ENCODE measurements around the gene MYCBP2. TPM values are rescaled to one million over a fixed set of nuclear protein-coding genes. Genes with fewer than 3 reads are reported as not detected.

MYCBP2 gene
- total RNA-seq, 1 experiment from 2014 or later = 57.8 TPM

DNA sequence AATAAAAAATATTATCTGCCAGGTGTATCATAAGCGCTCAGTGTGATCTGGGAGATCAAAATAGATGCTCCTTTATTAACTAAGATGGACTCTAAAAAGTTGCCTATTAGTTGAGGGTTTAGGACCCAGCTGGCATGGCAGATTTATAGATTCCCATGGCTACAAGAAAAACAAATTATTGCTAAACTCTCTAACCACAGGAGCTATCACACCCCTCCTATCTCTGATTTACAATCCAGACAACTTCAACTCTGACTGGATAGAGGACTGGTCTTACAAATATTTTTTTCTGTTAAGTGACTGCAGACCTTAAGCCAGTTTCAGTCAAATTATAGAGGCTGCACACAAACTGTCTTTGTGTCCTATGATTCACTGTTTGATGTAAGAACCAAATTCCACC, 45.4 kb upstream of the MYCBP2 start:
- Histone ChIP-seq H3K27ac (ENCODE audit: low read depth, low read length, poor library complexity, severe bottlenecking) (no peak overlapping the region), H3K27me3 (replicated peaks; ENCODE audit: insufficient read depth, low read depth, low read length, poor library complexity) (no peaks in the 10 kb centered on the region), H3K36me3 (ENCODE audit: insufficient read depth, low read length, poor library complexity, severe bottlenecking) (no peaks in the 10 kb centered on the region), H3K4me1 (ENCODE audit: insufficient read depth, low read length, poor library complexity, severe bottlenecking) (no peaks in the 10 kb centered on the region), H3K9me3 (ENCODE audit: low read depth, low read length, poor library complexity, severe bottlenecking) (no peaks in the 10 kb centered on the region), H3K4me3 (ENCODE audit: low read depth, low read length, poor library complexity, severe bottlenecking) (no peak overlapping the region)
- no peak for DNase-seq (ENCODE audit: low spot score)
- POLR2A ChIA-PET (ENCODE audit: low non-redundant PET) = no interaction called here
- CTCF ChIA-PET = no interaction called here
- no TSS peak for BruUV-seq (replicated peaks)
- TF ChIP-seq EZH2 (IDR thresholded peaks at IDR 0.05; ENCODE audit: borderline replicate concordance, low read depth, low read length, poor library complexity, severe bottlenecking) = no peak
- no peak for TF ChIP-seq CTCF (conservative IDR thresholded peaks at IDR 0.05; ENCODE audit: low read depth, low read length)
- intact Hi-C loops (cut with micrococcal nuclease; ENCODE audit: unreplicated experiment) = no loop called here

GRCh38 chr13:77370888-77371287, 44.0 kb upstream of the MYCBP2 start:
- no peak overlapping the region for H3K4me3 ChIP-seq (ENCODE audit: low read depth, low read length, poor library complexity, severe bottlenecking)
- ChIA-PET CTCF (no interaction called here), POLR2A (ENCODE audit: low non-redundant PET) (no interaction called here)
- intact Hi-C loops (cut with micrococcal nuclease; ENCODE audit: unreplicated experiment) = no loop called here
- TF ChIP-seq CTCF (conservative IDR thresholded peaks at IDR 0.05; ENCODE audit: low read depth, low read length) = no peak
- no peak for TF ChIP-seq EZH2 (IDR thresholded peaks at IDR 0.05; ENCODE audit: borderline replicate concordance, low read depth, low read length, poor library complexity, severe bottlenecking)
- no peaks in the 10 kb centered on the region for H3K27me3 ChIP-seq (replicated peaks; ENCODE audit: insufficient read depth, low read depth, low read length, poor library complexity)
- no peak overlapping the region for H3K27ac ChIP-seq (ENCODE audit: low read depth, low read length, poor library complexity, severe bottlenecking)
- H3K36me3 ChIP-seq (ENCODE audit: insufficient read depth, low read length, poor library complexity, severe bottlenecking) = no peaks in the 10 kb centered on the region
- no peaks in the 10 kb centered on the region for H3K4me1 ChIP-seq (ENCODE audit: insufficient read depth, low read length, poor library complexity, severe bottlenecking)
- no peaks in the 10 kb centered on the region for H3K9me3 ChIP-seq (ENCODE audit: low read depth, low read length, poor library complexity, severe bottlenecking)
- BruUV-seq (replicated peaks) = no TSS peak
- DNase-seq (ENCODE audit: low spot score) = no peak

GRCh38 chr13:77362166-77362565, 35.3 kb upstream of the MYCBP2 start:
- no peaks in the 10 kb centered on the region for H3K4me1 ChIP-seq (ENCODE audit: insufficient read depth, low read length, poor library complexity, severe bottlenecking)
- intact Hi-C loops (cut with micrococcal nuclease; ENCODE audit: unreplicated experiment) = no loop called here
- BruUV-seq (replicated peaks) = no TSS peak
- H3K27ac ChIP-seq (ENCODE audit: low read depth, low read length, poor library complexity, severe bottlenecking) = no peak overlapping the region
- H3K36me3 ChIP-seq (ENCODE audit: insufficient read depth, low read length, poor library complexity, severe bottlenecking) = no peaks in the 10 kb centered on the region
- no peak for DNase-seq (ENCODE audit: low spot score)
- no peak overlapping the region for H3K4me3 ChIP-seq (ENCODE audit: low read depth, low read length, poor library complexity, severe bottlenecking)
- H3K9me3 ChIP-seq (ENCODE audit: low read depth, low read length, poor library complexity, severe bottlenecking) = no peaks in the 10 kb centered on the region
- ChIA-PET CTCF (no interaction called here), POLR2A (ENCODE audit: low non-redundant PET) (no interaction called here)
- no peak for TF ChIP-seq CTCF (conservative IDR thresholded peaks at IDR 0.05; ENCODE audit: low read depth, low read length)
- no peaks in the 10 kb centered on the region for H3K27me3 ChIP-seq (replicated peaks; ENCODE audit: insufficient read depth, low read depth, low read length, poor library complexity)
